Dendritic cell treated with granulocyte-macrophage colony-stimulating factor and Interleukin-4, amounts not matched to agents 40 ng/mL and 50 ng/mL, for 4 days (primary cell): Measurements from ENCODE around the gene MRPL38.

ENCODE experiments used
- H3K27ac Mint-ChIP-seq: one replicate; pipeline ENCODE4 v1.8.0; 2022; ENCODE audit warnings: mild to moderate bottlenecking, mixed read lengths
- H3K27me3 Mint-ChIP-seq: one replicate; pipeline ENCODE4 v1.8.0; 2022; ENCODE audit warnings: mild to moderate bottlenecking, mixed read lengths
- H3K36me3 Mint-ChIP-seq: one replicate; pipeline ENCODE4 v1.8.0; 2022; ENCODE audit warnings: low read depth, mixed read lengths
- H3K4me1 Mint-ChIP-seq: one replicate; pipeline ENCODE4 v1.8.0; 2022; ENCODE audit warnings: low read depth, mixed read lengths
- H3K4me3 Mint-ChIP-seq: one replicate; pipeline ENCODE4 v1.8.0; 2022; ENCODE audit warnings: mild to moderate bottlenecking, moderate library complexity, mixed read lengths
- H3K9me3 Mint-ChIP-seq: one replicate; pipeline ENCODE4 v1.8.0; 2022; ENCODE audit warnings: mixed read lengths
- intact Hi-C: fragments of 100-400 bp; cut with micrococcal nuclease; formaldehyde crosslinking; loops from one replicate; pipeline ENCODE4 v1.15.0; 2022

Gene MRPL38

GRCh38 chr17:75926456-75926855, 21.8 kb upstream of the MRPL38 start:
- Mint-ChIP-seq H3K27ac (peak overlapping the region; percentile 30), H3K36me3 (no peaks in the 10 kb centered on the region), H3K4me1 (peaks cover 14% of the 10 kb centered on the region), H3K9me3 (no peaks in the 10 kb centered on the region), H3K4me3 (no peak overlapping the region), H3K27me3 (no peaks in the 10 kb centered on the region)
- intact Hi-C loops: no loop called here

- H3K4me1 Mint-ChIP-seq: peaks cover 14% of the 10 kb centered on the region
- H3K4me3 Mint-ChIP-seq: no peak overlapping the region
- H3K27me3 Mint-ChIP-seq: no peaks in the 10 kb centered on the region
- H3K27ac Mint-ChIP-seq: no peak overlapping the region
- intact Hi-C loops: no loop called here
- H3K9me3 Mint-ChIP-seq: no peaks in the 10 kb centered on the region
- no peaks in the 10 kb centered on the region for H3K36me3 Mint-ChIP-seq
Observed at GRCh38 chr17:75925912-75926311, 21.2 kb upstream of the MRPL38 start.

- no peaks in the 10 kb centered on the region for H3K36me3 Mint-ChIP-seq
- H3K27ac Mint-ChIP-seq: no peak overlapping the region
- peaks cover 14% of the 10 kb centered on the region for H3K4me1 Mint-ChIP-seq
- intact Hi-C loops: no loop called here
- H3K4me3 Mint-ChIP-seq: no peak overlapping the region
- H3K9me3 Mint-ChIP-seq: no peaks in the 10 kb centered on the region
- no peaks in the 10 kb centered on the region for H3K27me3 Mint-ChIP-seq
Observed at GRCh38 chr17:75925103-75925502, 20.4 kb upstream of the MRPL38 start.

- Mint-ChIP-seq H3K27me3 (no peaks in the 10 kb centered on the region), H3K4me3 (no peak overlapping the region), H3K36me3 (no peaks in the 10 kb centered on the region), H3K4me1 (peaks cover 14% of the 10 kb centered on the region), H3K9me3 (no peaks in the 10 kb centered on the region), H3K27ac (no peak overlapping the region)
- intact Hi-C loops: no loop called here
Observed at GRCh38 chr17:75922963-75923874, 18.5 kb upstream of the MRPL38 start.

- Mint-ChIP-seq H3K4me1 (peaks cover 8% of the 10 kb centered on the region), H3K27me3 (no peaks in the 10 kb centered on the region), H3K36me3 (no peaks in the 10 kb centered on the region), H3K4me3 (no peak overlapping the region), H3K9me3 (no peaks in the 10 kb centered on the region), H3K27ac (no peak overlapping the region)
- intact Hi-C loops: no loop called here
Observed at GRCh38 chr17:75922173-75922961, 17.7 kb upstream of the MRPL38 start.

- Mint-ChIP-seq H3K27me3 (no peaks in the 10 kb centered on the region), H3K4me1 (peaks cover under 1% of the 10 kb centered on the region), H3K9me3 (no peaks in the 10 kb centered on the region), H3K27ac (no peak overlapping the region), H3K4me3 (no peak overlapping the region), H3K36me3 (no peaks in the 10 kb centered on the region)
- intact Hi-C loops: no loop called here
Observed at GRCh38 chr17:75921596-75921995, 16.9 kb upstream of the MRPL38 start.

GRCh38 chr17:75920045-75920560, 15.4 kb upstream of the MRPL38 start:
- no peaks in the 10 kb centered on the region for H3K27me3 Mint-ChIP-seq
- no peaks in the 10 kb centered on the region for H3K9me3 Mint-ChIP-seq
- H3K4me3 Mint-ChIP-seq: no peak overlapping the region
- H3K27ac Mint-ChIP-seq: no peak overlapping the region
- intact Hi-C loops: no loop called here
- H3K4me1 Mint-ChIP-seq: no peaks in the 10 kb centered on the region
- no peaks in the 10 kb centered on the region for H3K36me3 Mint-ChIP-seq

GRCh38 chr17:75919611-75920010, 14.9 kb upstream of the MRPL38 start:
- no peak overlapping the region for H3K4me3 Mint-ChIP-seq
- intact Hi-C loops: no loop called here
- H3K9me3 Mint-ChIP-seq: no peaks in the 10 kb centered on the region
- H3K36me3 Mint-ChIP-seq: peaks cover 4% of the 10 kb centered on the region
- no peaks in the 10 kb centered on the region for H3K27me3 Mint-ChIP-seq
- H3K27ac Mint-ChIP-seq: no peak overlapping the region
- no peaks in the 10 kb centered on the region for H3K4me1 Mint-ChIP-seq

GRCh38 chr17:75917917-75918445, 13.3 kb upstream of the MRPL38 start:
- H3K4me3 Mint-ChIP-seq: no peak overlapping the region
- H3K4me1 Mint-ChIP-seq: no peaks in the 10 kb centered on the region
- H3K27ac Mint-ChIP-seq: no peak overlapping the region
- H3K27me3 Mint-ChIP-seq: no peaks in the 10 kb centered on the region
- intact Hi-C loops: no loop called here
- no peaks in the 10 kb centered on the region for H3K9me3 Mint-ChIP-seq
- peaks cover 5% of the 10 kb centered on the region for H3K36me3 Mint-ChIP-seq

GRCh38 chr17:75917141-75917916, 12.6 kb upstream of the MRPL38 start:
- H3K27me3 Mint-ChIP-seq: no peaks in the 10 kb centered on the region
- H3K4me1 Mint-ChIP-seq: no peaks in the 10 kb centered on the region
- H3K36me3 Mint-ChIP-seq: peaks cover 5% of the 10 kb centered on the region
- H3K9me3 Mint-ChIP-seq: no peaks in the 10 kb centered on the region
- H3K4me3 Mint-ChIP-seq: no peak overlapping the region
- H3K27ac Mint-ChIP-seq: no peak overlapping the region
- intact Hi-C loops: no loop called here

GRCh38 chr17:75915268-75915667, 10.6 kb upstream of the MRPL38 start:
- Mint-ChIP-seq H3K36me3 (peaks cover 5% of the 10 kb centered on the region), H3K4me1 (no peaks in the 10 kb centered on the region), H3K9me3 (no peaks in the 10 kb centered on the region), H3K4me3 (no peak overlapping the region), H3K27me3 (no peaks in the 10 kb centered on the region), H3K27ac (no peak overlapping the region)
- intact Hi-C loops: no loop called here

GRCh38 chr17:75914643-75915267, 10.1 kb upstream of the MRPL38 start:
- Mint-ChIP-seq H3K36me3 (peaks cover 5% of the 10 kb centered on the region), H3K27ac (peak overlapping the region; percentile 2), H3K27me3 (peaks cover 2% of the 10 kb centered on the region), H3K9me3 (no peaks in the 10 kb centered on the region), H3K4me3 (no peak overlapping the region), H3K4me1 (no peaks in the 10 kb centered on the region)
- intact Hi-C loops: no loop called here

- H3K27me3 Mint-ChIP-seq: peaks cover 2% of the 10 kb centered on the region
- no peak overlapping the region for H3K4me3 Mint-ChIP-seq
- peak overlapping the region; percentile 2 for H3K27ac Mint-ChIP-seq
- intact Hi-C loops: no loop called here
- peaks cover 5% of the 10 kb centered on the region for H3K36me3 Mint-ChIP-seq
- H3K9me3 Mint-ChIP-seq: no peaks in the 10 kb centered on the region
- H3K4me1 Mint-ChIP-seq: no peaks in the 10 kb centered on the region
Observed at GRCh38 chr17:75913537-75914210, 9.0 kb upstream of the MRPL38 start.
